ENCODE data around the gene EPN2. TPM values are rescaled to one million over a fixed set of nuclear protein-coding genes. Genes with fewer than 3 reads are reported as not detected.

The EPN2 gene
- total RNA-seq, 1 donor from 2014 or later, result 10.5 TPM

- intact Hi-C loops (cut with micrococcal nuclease), result loop anchor here (1.0 kb wide), 2 partner anchors 16 to 85 kb away; partner anchors contain the start of gene MAPK7
- no peaks in the 10 kb centered on the region for H3K36me3 Mint-ChIP-seq (ENCODE audit: low read depth)
- peaks cover 16% of the 10 kb centered on the region for H3K27me3 Mint-ChIP-seq (ENCODE audit: low read depth)
- peaks cover 3% of the 10 kb centered on the region for H3K4me1 Mint-ChIP-seq (ENCODE audit: low read depth)
- DNase-seq (ENCODE audit: low spot score), result peak; percentile 84
- peak within 1 kb of the TSS; percentile 85 for H3K4me3 Mint-ChIP-seq (ENCODE audit: low read depth)
- H3K27ac Mint-ChIP-seq, result peak within 1 kb of the TSS; percentile 29
- H3K9me3 Mint-ChIP-seq, result no peaks in the 10 kb centered on the region
These were observed 125.3 kb downstream of the EPN2 start, which contains the start of gene B9D1 for GRCh38 chr17:19362277-19363113. Gene B9D1, minus strand, starts transcription at chr17:19362723. Its CDS starts 154 bp downstream, at chr17:19362569.

DNA sequence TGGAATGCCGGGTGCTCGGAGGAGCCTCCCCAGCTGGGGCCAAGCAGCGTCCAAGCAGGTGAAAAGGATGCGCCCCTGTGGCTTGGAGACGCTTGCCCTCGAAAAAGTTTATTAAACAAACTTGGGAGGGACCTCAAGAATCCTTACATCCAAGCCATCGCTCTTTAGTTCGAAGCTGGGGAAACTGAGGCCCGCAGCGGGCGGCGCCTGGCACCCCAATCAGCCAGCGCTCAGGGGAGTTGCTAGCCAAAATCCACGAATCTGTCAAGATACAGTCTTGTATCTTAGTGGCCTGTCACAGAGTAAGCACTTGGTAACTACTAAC, 125.9 kb downstream of the EPN2 start:
- Mint-ChIP-seq H3K27ac (no peak overlapping the region), H3K36me3 (ENCODE audit: low read depth) (no peaks in the 10 kb centered on the region), H3K4me1 (ENCODE audit: low read depth) (peaks cover 3% of the 10 kb centered on the region), H3K4me3 (ENCODE audit: low read depth) (peak overlapping the region; percentile 85), H3K27me3 (ENCODE audit: low read depth) (peaks cover 15% of the 10 kb centered on the region), H3K9me3 (no peaks in the 10 kb centered on the region)
- no peak for DNase-seq (ENCODE audit: low spot score)
- intact Hi-C loops (cut with micrococcal nuclease), result no loop called here

- Mint-ChIP-seq H3K36me3 (ENCODE audit: low read depth) (no peaks in the 10 kb centered on the region), H3K4me3 (ENCODE audit: low read depth) (no peak overlapping the region), H3K9me3 (no peaks in the 10 kb centered on the region), H3K27me3 (ENCODE audit: low read depth) (peaks cover 13% of the 10 kb centered on the region), H3K4me1 (ENCODE audit: low read depth) (peaks cover 7% of the 10 kb centered on the region), H3K27ac (no peak overlapping the region)
- intact Hi-C loops (cut with micrococcal nuclease), result no loop called here
- DNase-seq (ENCODE audit: low spot score), result no peak
These were observed 126.4 kb downstream of the EPN2 start for GRCh38 chr17:19363460-19364035.

- intact Hi-C loops (cut with micrococcal nuclease), result no loop called here
- no peak for DNase-seq (ENCODE audit: low spot score)
- H3K4me3 Mint-ChIP-seq (ENCODE audit: low read depth), result no peak overlapping the region
- no peak overlapping the region for H3K27ac Mint-ChIP-seq
- peaks cover 10% of the 10 kb centered on the region for H3K27me3 Mint-ChIP-seq (ENCODE audit: low read depth)
- no peaks in the 10 kb centered on the region for H3K9me3 Mint-ChIP-seq
- peaks cover 17% of the 10 kb centered on the region for H3K4me1 Mint-ChIP-seq (ENCODE audit: low read depth)
- no peaks in the 10 kb centered on the region for H3K36me3 Mint-ChIP-seq (ENCODE audit: low read depth)
These were observed 127.7 kb downstream of the EPN2 start for GRCh38 chr17:19364699-19365498.

DNA sequence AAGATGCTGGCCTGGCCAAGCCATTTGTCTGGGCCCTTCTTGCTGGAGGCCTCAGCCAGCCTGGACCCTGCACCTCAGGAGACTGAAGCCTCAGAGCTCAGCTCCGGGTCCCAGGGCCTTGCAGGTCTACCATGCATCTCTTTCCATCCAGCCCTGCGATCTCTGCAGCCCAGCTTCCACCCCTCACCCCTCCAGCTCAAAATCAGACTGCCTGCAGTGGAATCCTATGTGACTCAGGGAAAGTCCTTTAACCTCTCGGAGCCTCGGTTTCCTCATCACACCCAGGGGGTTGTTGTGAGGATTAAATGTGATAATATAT, 128.3 kb downstream of the EPN2 start:
- Mint-ChIP-seq H3K27ac (no peak overlapping the region), H3K9me3 (no peaks in the 10 kb centered on the region), H3K36me3 (ENCODE audit: low read depth) (no peaks in the 10 kb centered on the region), H3K4me1 (ENCODE audit: low read depth) (peaks cover 22% of the 10 kb centered on the region), H3K27me3 (ENCODE audit: low read depth) (peaks cover 6% of the 10 kb centered on the region), H3K4me3 (ENCODE audit: low read depth) (no peak overlapping the region)
- intact Hi-C loops (cut with micrococcal nuclease), result no loop called here
- no peak for DNase-seq (ENCODE audit: low spot score)

DNA sequence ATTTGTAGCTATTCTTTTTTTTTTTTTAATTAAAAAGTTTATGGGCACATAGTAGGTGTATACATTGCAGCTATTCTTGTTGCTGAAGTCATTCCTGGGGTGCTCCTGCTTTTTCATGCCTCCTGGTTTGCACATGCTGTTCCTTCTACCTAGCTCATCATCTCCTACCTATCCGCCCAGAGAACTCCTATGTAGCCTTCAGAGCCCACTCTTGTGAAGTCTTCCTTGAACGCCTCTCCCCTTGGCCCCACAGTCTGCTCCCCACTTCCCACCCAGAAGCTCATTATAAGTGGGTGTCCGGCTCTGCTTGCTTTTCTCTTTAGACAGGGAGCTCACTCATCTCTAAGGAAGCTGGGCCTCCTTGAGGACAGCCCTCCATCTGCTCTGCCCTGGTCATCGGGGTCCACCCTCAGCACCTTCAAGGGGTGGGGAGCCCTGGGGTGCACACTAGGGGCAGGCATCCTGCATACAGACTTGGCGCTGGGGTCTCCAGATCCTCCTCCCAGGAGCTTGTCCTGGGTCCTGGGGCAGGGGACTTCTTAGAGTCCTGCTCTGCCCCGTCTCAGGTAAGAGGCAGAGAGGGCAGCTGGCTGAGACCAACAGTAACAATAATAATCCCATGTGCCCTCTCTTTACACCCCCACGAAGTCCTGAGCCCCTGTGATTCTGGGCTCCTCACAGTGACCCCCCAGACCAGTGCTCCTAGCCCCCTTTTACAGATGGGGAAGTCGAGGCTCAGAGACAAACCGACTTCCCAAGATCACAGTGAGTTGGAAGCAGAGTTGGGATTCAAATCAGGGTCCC, 128.9 kb downstream of the EPN2 start:
- Mint-ChIP-seq H3K4me3 (ENCODE audit: low read depth) (no peak overlapping the region), H3K4me1 (ENCODE audit: low read depth) (peaks cover 26% of the 10 kb centered on the region), H3K27me3 (ENCODE audit: low read depth) (peaks cover 6% of the 10 kb centered on the region), H3K27ac (no peak overlapping the region), H3K36me3 (ENCODE audit: low read depth) (no peaks in the 10 kb centered on the region), H3K9me3 (no peaks in the 10 kb centered on the region)
- no peak for DNase-seq (ENCODE audit: low spot score)
- intact Hi-C loops (cut with micrococcal nuclease), result no loop called here

GRCh38 chr17:19366637-19366972, 129.4 kb downstream of the EPN2 start:
- Mint-ChIP-seq H3K4me1 (ENCODE audit: low read depth) (peaks cover 29% of the 10 kb centered on the region), H3K9me3 (no peaks in the 10 kb centered on the region), H3K36me3 (ENCODE audit: low read depth) (no peaks in the 10 kb centered on the region), H3K27me3 (ENCODE audit: low read depth) (peaks cover 3% of the 10 kb centered on the region), H3K4me3 (ENCODE audit: low read depth) (no peak overlapping the region), H3K27ac (no peak overlapping the region)
- DNase-seq (ENCODE audit: low spot score), result no peak
- intact Hi-C loops (cut with micrococcal nuclease), result no loop called here

DNA sequence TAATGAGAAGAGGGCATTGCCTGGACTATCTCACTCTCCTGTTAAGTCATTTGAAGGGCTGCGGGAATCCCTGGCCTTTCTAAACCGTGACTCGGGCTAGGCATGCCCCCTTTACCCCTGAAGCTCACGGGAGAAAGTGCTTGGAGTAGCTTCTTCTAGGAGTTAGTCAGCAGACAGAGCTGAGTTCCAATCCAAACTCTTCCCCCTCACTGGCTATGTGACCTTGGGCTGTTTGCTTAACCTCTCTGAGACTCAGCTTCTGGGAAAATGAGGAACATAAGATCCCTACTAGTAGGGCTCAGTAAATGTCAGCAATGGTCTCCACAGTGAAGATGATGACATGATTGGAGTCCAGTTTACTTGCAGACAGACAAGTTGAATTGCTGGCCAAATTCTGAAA, 131.1 kb downstream of the EPN2 start:
- intact Hi-C loops (cut with micrococcal nuclease), result no loop called here
- Mint-ChIP-seq H3K27me3 (ENCODE audit: low read depth) (peaks cover 3% of the 10 kb centered on the region), H3K27ac (no peak overlapping the region), H3K36me3 (ENCODE audit: low read depth) (no peaks in the 10 kb centered on the region), H3K4me3 (ENCODE audit: low read depth) (no peak overlapping the region), H3K4me1 (ENCODE audit: low read depth) (peaks cover 36% of the 10 kb centered on the region), H3K9me3 (no peaks in the 10 kb centered on the region)
- no peak for DNase-seq (ENCODE audit: low spot score)

GRCh38 chr17:19369107-19369778, 132.1 kb downstream of the EPN2 start:
- intact Hi-C loops (cut with micrococcal nuclease), result no loop called here
- Mint-ChIP-seq H3K27ac (no peak overlapping the region), H3K4me3 (ENCODE audit: low read depth) (no peak overlapping the region), H3K9me3 (no peaks in the 10 kb centered on the region), H3K4me1 (ENCODE audit: low read depth) (peaks cover 40% of the 10 kb centered on the region), H3K27me3 (ENCODE audit: low read depth) (no peaks in the 10 kb centered on the region), H3K36me3 (ENCODE audit: low read depth) (no peaks in the 10 kb centered on the region)
- DNase-seq (ENCODE audit: low spot score), result no peak

DNA sequence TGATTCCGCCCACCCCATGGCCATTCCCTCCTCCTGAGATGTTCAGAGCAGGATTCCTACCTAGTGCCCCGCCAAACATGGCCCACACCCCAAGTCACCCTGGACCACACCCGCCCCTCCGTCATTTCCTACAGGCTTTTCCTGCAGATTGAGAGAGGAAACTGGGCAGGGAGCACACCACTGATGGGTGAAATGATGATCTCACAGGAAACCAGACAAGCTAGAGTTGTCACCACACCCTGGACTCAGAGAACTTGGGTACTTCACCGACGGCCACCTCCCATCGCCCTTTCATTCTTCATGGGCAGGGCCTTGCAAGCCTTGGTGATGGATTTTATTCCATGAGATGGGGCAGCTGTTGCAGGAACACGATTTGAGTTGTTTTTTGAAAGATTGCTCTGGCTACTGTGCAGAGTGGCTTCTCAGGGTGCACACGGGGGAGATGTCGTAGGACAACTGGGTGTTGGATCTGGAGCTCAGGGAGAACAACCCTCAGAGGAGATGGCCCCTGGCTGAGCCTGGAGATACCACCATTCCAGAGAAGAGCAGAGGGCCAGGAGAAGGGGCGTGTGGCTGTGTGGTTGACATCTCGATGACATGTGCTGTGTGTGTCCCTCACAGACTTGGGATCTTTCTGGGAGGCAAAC, 132.8 kb downstream of the EPN2 start:
- Mint-ChIP-seq H3K36me3 (ENCODE audit: low read depth) (no peaks in the 10 kb centered on the region), H3K27me3 (ENCODE audit: low read depth) (no peaks in the 10 kb centered on the region), H3K9me3 (no peaks in the 10 kb centered on the region), H3K4me1 (ENCODE audit: low read depth) (peaks cover 45% of the 10 kb centered on the region), H3K4me3 (ENCODE audit: low read depth) (peak overlapping the region; percentile 43), H3K27ac (peak overlapping the region; percentile 71)
- peak; percentile 50 for DNase-seq (ENCODE audit: low spot score)
- intact Hi-C loops (cut with micrococcal nuclease), result loop anchor here (10.0 kb wide), 2 partner anchors 275 to 395 kb away; partner anchors contain the start of gene ALDH3A2

DNA sequence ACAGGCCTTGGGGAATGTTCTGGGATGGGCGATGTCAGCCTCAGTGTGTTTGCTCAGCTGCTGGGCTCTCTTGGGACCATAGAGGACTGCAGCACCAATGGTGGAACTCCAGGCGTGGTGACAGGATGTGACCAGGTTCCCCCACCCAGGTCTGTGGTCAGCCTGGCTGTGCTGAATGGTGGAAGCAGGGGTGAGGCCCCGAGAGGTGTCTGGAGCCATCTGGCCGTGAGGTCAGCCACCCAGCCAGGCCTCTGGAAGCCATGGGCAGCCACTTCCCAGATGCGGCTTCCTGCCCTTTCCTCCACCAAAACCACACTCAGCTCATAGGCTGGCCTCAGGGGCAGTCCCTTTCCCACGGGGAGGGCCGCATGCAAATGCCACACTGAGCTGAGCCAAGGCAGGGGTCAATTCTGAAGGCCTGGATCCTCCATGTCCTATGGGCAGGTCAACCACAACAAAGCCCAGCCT, 133.4 kb downstream of the EPN2 start:
- peak overlapping the region; percentile 71 for H3K27ac Mint-ChIP-seq
- H3K9me3 Mint-ChIP-seq, result no peaks in the 10 kb centered on the region
- no peak for DNase-seq (ENCODE audit: low spot score)
- peak overlapping the region; percentile 43 for H3K4me3 Mint-ChIP-seq (ENCODE audit: low read depth)
- no peaks in the 10 kb centered on the region for H3K27me3 Mint-ChIP-seq (ENCODE audit: low read depth)
- intact Hi-C loops (cut with micrococcal nuclease), result loop anchor here (10.0 kb wide), 2 partner anchors 274 to 394 kb away; partner anchors contain the start of gene ALDH3A2
- H3K36me3 Mint-ChIP-seq (ENCODE audit: low read depth), result no peaks in the 10 kb centered on the region
- peaks cover 45% of the 10 kb centered on the region for H3K4me1 Mint-ChIP-seq (ENCODE audit: low read depth)

Measured in activated T-helper 2 cell treated with anti-CD3 and anti-CD28 coated beads, Interferon-gamma antibody, Interleukin-2, Interleukin-4, amounts not matched to agents 10 μg/mL and 5 μg/mL and 100 μg/mL, durations not matched to agents 14 hours and 24 hours and 36 hours (primary cell).